Iris pigment epithelial cell (primary cell): ENCODE results near the gene NLGN1.

Source experiments
- DNase-seq: peaks from one replicate; pipeline ENCODE4 v3.0.0-alpha.2; 2011; ENCODE audit warnings: low read depth

NLGN1 gene

DNA sequence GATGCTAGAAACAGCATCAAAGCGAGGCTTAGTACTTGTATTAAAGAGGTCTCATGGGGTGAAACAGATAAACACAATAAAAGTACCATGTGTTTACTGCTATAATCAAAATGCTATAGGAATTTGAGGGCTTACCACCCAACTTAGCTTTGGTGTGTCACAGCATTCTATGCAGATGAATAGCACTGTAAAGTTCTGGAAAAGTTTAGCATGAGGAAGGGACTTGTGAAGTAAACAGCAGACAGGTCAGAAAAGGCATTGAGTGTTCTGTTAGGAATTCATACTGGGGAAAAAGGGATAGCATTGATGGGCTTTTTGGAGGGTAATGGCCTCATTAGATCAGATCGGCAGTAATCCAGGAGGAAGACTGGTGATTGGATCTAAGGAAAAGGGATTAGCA, 505.3 kb downstream of the NLGN1 start:
- peak; percentile 5 for DNase-seq

DNA sequence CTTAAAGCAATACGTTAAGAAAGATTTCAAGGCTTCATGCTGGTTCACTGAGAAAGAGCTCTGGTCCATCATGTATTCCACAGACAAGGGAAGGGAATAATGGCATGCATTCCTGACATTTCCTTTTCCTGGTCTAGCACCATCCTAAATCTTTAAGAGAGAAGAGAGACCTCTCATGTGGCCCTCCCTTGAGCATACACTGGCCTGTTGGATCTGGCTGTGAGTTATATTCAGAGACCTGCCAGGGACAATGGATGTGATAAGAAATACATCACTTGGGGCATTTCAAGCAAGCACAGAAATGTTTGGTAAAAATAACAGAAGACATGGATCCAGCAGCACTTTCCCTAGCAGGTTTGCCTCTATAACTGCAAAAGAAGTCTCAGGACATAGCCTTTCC, 507.8 kb downstream of the NLGN1 start:
- no peak for DNase-seq

DNA sequence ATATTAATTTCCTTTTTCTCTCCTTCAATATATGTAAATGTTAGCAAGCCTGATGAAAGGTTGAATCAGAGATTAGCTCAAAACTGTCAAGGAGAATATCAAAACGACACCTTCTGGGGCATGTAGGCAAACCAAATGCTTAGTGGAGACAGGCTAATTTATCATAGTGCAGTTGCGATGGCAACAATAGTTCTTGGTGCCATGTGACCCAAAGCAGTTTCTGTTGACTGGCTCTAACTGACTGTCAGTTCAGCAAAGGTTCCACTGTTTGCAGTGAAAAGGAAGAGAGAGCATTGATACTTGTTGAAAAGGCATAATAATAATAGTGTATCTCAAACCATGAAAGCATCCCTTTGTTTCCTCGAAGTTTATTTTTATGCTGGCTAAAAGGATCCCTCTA, 513.9 kb downstream of the NLGN1 start:
- DNase-seq = no peak

GRCh38 chr3:173912126-173912525, 514.6 kb downstream of the NLGN1 start:
- peak; percentile 16 for DNase-seq

DNA sequence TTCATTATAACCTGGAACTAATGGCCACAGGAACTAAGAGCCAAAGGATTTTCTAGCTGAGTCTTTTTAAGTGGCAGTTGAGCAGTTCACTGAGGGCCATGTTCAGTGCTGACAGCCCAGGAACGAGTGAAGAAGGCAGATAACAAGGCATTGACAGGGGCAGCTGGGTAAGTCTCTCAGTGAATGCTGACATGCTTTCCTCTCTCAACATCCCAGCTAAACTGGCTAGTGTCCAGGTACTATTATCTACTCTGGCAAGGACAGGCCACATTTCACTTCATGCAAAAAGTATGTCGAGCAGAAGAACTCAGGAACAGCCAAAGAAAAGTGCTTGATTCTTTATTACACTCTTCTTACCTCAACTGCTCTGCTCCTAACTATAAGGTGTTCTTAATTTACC, 515.9 kb downstream of the NLGN1 start:
- peak; percentile 57 for DNase-seq

GRCh38 chr3:173913974-173914421, 516.5 kb downstream of the NLGN1 start:
- DNase-seq = no peak

DNA sequence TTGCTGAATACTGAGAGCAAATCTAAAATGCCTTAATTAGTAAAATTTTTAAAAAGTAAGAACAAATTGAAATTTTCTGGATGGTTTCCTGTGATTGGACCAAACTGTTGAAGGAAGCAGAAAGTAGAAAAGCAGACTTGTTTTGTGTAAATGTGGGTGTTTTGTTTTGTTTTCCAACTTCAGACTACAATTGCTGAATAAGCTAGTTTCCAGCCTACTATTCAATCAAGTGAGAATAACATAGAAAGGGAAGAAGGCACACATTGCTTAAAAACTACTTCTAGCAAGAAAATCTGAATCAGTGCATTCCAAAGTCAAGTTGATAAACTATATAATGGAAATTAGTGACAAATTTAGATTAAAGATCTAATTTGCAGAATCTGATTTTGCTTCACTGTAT, 519.3 kb downstream of the NLGN1 start:
- no peak for DNase-seq

DNA sequence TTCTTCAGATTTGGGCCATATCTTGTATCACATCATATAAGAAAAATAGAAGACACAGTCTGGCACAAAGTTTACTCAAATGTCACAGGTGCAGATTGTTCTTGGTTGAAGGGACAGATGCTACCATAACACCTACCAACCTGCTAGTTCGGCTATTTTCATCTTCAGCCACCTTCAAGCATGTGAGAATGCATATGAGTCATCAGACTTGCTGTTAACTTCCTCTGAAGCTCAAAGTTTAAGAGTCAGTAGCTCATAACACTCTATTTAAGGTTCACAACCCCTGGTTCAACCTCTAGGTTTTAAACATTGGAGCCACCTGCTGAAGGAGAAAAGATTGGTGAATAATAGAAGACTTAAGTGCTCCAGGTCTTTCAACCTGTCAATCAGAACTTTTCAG, 522.8 kb downstream of the NLGN1 start:
- DNase-seq = peak; percentile 12

- no peak for DNase-seq
These were observed 524.2 kb downstream of the NLGN1 start for GRCh38 chr3:173921732-173922131.

- DNase-seq = no peak
These were observed 525.7 kb downstream of the NLGN1 start for GRCh38 chr3:173923204-173923603.

- no peak for DNase-seq
These were observed 532.7 kb downstream of the NLGN1 start for GRCh38 chr3:173930251-173930650.

DNA sequence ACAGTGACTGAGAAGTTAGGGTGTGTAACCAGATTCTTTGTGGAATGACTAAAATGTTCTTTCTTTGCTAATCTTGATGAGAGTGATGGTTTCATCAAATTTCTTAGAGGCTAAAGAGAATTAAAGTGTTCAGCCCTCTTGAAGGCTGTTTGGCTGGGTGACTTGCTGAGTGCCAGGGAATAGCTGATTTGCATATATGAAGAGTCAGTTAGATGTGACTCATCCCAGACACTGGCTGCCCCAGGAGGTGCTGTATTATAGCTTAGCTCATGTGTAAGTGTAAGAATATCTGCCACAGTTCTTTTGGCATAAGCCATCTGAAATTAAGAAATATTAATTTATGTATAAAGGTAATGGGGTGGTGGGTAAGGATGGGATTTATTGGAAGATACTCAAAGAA, 535.1 kb downstream of the NLGN1 start:
- DNase-seq = peak; percentile 74

GRCh38 chr3:173933113-173933512, 535.6 kb downstream of the NLGN1 start:
- no peak for DNase-seq

- DNase-seq = no peak
These were observed 538.8 kb downstream of the NLGN1 start for GRCh38 chr3:173936316-173936715.

- DNase-seq = peak; percentile 41
These were observed 540.6 kb downstream of the NLGN1 start for GRCh38 chr3:173938159-173938558.

DNA sequence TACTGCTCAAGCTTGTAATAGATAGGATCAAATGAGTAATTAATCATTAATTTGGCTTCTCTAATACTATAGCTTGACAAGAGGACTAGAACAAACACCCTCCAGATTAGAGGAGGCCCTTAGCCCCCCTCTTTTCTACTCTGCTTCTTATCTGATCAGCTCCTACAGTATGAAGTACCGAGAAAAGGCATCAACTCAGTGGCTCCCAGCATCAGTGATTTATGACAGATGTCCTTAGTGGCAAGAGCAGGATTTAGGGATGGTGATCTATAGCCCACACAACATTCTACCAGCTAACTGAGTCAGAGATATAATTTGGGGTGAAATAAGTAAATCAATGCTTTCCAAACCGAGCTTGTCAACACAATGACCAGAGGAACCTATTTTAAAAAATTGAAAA, 541.1 kb downstream of the NLGN1 start:
- DNase-seq = no peak

- no peak for DNase-seq
These were observed 541.8 kb downstream of the NLGN1 start for GRCh38 chr3:173939331-173939730.

DNA sequence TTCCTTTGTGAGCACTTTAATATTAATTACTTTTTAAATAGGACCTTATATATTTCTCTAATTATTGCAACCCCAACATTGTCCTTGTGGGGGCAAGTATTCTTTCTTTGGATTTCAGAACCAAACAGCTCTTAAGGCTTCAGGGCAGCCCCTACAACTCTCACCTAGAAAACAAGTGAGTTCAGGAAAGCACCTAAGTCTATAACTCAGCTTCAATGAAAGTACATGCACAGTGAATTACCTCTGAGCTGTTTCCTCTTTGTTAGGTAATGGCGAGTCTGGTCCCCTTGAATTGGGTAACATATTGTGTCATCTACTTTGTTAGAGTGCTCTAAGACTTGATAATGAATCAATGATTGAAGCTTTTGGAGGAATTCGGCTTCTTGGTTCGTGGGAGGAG, 545.7 kb downstream of the NLGN1 start:
- DNase-seq = no peak

- DNase-seq = no peak
These were observed 547.6 kb downstream of the NLGN1 start for GRCh38 chr3:173945170-173945569.

GRCh38 chr3:173945806-173946205, 548.3 kb downstream of the NLGN1 start:
- DNase-seq = no peak

- no peak for DNase-seq
These were observed 557.1 kb downstream of the NLGN1 start for GRCh38 chr3:173954647-173955046.

GRCh38 chr3:173957646-173958045, 560.1 kb downstream of the NLGN1 start:
- DNase-seq = no peak

DNA sequence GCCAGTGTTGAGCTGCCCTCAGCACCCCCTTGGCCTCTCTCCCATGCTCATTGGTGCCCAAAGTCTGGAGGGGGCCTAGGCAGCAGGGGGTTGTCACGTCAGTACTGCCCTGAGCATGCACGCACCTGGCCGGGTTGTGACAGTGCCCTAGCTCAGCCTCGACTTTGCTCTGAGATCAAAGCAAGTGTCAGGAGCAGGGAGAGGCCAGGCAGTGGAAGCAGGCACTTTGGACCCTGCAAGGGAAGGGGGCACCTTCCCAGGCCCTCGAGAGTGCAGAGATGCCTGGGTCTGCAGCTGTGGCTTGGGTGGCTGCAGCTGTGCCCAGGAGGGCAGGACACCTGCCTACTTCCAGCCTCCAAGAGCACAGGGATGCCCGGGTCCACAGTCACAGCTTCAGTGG, 561.3 kb downstream of the NLGN1 start:
- DNase-seq = no peak

- no peak for DNase-seq
These were observed 572.7 kb downstream of the NLGN1 start for GRCh38 chr3:173970281-173970680.

DNA sequence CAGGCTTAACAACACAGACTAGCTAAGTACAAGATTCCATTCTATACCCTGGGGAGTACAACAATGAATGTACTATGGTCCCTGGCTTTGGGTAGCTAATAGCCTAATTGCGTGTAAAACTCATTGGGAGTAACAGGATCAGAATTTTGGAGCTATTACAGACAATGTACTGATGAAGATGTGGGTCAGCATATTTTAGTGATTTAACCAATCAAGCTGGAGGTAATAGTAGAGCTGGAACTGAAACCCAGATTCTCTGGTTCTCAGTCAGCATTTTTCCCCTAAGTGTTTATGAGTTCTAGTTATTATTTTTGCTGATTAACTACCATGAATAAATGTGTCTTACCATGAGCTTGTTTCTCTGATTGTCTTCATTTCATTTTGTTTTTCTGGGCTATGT, 578.7 kb downstream of the NLGN1 start:
- DNase-seq = no peak
